HG03103 (cell line): ENCODE data around the gene ZMYND8.
"Not testable (repeated sequence)": the region's sequence is repeated elsewhere in the genome, so short reads cannot be mapped to it uniquely, and the experiment has no call there.

Source experiments
- ATAC-seq: cut with Tn5 transposase; IDR thresholded peaks from one replicate; pipeline ENCODE4 v1.9.1; 2021; ENCODE audit warnings: low read depth; ENCODE audit not compliant: unreplicated experiment

ZMYND8 gene

DNA sequence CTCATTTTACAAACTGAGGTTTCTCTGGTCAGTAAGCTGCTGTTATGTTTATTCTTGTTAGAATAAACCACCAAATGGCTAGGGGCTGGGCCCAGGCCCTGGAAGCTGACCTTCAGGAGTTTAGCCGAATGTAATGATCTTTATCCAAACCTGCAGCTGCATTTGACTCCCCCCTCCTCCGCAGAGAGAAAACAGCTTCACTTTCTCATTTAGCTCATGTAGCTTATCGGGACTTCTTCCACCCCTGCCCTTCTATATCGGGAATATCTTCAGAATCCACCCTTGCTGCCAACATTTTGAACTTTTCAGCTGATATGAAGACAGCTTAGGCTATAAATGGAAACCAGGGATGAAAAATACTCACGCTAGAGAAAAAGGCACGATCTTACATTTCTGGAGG is 102.6 kb downstream of the ZMYND8 start:
- no peak for ATAC-seq

DNA sequence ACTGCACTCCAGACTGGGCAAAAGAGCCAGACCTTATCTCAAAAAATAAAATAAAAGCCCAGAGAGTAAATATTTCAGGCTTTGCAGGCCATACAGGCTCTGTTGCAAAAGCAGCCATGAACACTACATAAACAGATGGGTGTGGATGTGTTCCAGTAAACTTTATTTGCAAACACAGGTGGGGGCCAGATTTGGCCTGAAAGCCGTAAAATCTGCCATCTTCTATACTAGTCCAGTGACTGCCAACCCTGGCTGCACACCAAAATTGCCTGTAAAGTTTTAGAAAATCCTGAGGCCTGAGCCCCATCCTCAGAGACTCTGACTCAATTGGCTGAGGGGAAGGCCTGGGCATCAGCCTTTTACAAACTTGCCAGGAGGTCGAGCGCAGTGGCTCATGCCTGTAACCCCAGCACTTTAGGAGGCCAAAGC is 103.6 kb downstream of the ZMYND8 start:
- ATAC-seq: no peak

DNA sequence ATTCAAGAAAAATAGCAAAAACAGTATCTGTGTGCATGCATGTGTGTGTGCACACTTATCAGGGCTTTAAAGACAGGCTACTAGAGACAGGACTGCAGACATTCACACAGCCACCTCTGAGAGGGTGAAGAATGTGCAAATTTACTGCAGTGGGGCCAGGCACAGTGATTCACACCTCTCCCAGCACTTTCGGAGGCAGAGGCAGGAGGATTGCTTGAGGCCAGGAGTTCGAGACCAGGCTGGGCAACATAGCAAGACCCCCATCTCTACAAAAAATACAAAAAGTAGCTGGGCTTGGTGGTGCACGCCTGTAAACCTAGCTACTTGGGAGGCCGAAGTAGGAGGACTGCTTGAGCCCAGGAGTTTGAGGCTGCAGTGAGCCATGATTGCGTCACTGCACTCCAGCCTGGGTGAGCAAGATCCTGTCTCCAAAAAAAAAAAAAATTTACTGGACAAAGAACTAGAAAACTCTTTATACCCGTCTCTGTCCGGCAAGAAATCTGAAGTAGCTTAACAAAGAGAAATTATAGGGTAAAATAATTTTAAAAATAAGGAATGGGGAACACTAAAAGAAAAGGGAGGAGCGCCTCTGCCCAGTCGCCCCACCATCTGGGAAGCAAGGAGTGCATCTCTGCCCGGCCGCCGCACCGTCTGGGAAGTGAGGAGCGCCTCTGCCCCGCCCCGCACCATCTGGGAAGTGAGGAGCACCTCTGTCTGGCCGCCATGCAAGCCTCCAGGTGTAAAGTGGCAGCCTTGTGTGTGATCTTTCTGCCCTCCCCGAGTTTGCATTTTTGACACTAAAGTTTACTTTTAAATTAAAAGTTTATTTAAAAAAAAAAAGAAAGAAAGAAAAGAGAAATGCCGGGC is 105.1 kb downstream of the ZMYND8 start:
- ATAC-seq: no peak

DNA sequence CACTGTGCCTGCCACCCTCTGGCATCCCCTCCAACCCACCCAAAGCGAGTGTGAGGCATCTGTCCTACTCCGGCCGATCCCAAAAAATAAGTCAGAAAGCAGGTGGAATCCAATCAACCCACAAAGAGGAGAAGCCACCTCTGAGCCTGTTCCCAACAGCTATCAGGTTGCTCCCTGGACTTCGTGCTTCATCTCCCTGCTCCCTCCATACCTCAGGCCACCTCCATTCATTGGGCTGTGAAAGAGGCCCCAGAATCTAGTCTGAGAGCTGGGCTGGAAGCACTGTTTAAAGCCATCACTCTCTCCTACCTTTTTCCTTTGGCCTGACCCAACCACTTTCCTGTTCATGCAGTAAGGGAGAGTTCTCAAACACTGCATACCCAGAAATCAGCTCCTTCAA is 106.1 kb downstream of the ZMYND8 start:
- ATAC-seq: no peak

DNA sequence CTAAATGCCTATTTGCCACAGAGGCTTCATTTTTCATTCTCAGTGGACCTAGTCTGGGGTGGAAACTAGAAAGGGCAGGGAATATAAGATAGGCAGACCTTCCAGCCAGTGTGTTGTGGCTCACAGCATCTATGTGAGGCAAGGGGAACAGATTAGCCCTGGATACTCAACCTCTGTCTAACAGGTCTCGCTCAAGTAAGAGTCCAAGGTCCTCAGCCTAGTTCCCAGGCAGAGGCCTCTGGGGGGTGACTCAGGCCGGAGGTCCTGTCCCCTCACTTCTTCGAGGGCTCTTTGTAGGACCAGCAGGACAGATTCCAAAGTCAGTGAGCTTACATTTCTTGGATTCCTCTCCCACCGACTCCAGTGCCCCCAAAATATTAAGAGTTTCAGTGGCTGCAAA is 106.6 kb downstream of the ZMYND8 start:
- ATAC-seq: no peak

GRCh38 chr20:47248448-47248966 is 108.0 kb downstream of the ZMYND8 start:
- no peak for ATAC-seq

- ATAC-seq: no peak
Measured at GRCh38 chr20:47247972-47248371, 108.5 kb downstream of the ZMYND8 start.

DNA sequence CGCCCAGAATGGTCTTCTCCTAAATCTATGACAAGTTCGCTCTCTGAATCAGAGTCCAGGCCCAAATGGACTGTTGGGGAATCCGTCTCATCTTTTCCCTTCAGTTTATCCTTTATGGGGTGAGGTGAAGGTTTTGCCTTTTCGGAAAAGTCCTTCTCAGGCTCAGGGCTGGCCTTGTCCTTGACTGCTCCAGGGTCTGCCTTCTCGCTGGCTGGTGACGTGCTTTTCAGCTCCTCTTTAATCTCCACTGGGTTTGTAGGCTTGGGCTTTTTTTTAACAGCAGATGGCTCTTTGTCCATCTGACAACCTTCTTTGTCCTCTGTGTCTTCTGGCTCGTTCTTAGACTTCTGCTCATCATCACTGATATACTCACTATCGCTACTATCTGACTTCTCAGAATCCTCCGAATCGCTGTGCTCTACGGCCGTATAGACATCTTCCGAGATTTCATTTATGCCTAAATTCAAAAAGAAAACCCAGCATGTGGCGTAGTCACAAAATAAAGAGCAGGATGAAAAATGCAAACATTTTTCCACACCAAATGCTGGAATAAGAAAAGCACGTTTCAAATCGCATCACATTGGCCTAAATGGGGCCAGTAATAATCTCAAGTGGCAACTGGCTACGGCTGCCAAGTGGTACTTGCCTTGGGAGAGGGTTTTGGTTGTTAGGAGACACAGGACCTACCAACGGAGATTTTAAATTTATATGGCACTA is 110.3 kb downstream of the ZMYND8 start:
- ATAC-seq: no peak

- not testable (repeated sequence) for ATAC-seq
Measured at GRCh38 chr20:47245166-47245565, 111.3 kb downstream of the ZMYND8 start.

- no peak for ATAC-seq
Measured at GRCh38 chr20:47244451-47244850, 112.0 kb downstream of the ZMYND8 start.

- no peak for ATAC-seq
Measured at GRCh38 chr20:47243532-47244305, 112.8 kb downstream of the ZMYND8 start.

- no peak for ATAC-seq
Measured at GRCh38 chr20:47243003-47243402, 113.5 kb downstream of the ZMYND8 start.

DNA sequence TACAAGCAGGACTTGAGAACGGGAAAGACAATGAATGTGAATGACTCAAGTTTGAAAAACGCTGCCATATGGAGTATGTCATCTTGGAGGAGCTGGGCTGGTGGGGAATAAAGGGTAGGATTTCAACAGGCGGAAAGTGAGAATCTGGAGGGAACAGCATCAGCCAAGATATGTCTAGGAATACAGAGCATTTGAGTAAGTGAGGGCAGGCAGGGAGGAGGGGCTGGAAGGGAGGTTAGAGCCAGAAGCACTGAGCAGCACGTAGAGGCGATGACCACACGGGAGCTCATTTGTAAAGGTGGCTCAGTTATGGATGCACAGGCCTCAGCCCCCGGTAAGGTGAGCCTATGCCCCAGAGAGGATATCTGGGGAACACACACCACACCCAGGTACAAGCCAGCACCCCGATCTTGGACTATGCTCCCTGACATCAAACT is 115.1 kb downstream of the ZMYND8 start:
- ATAC-seq: no peak

- ATAC-seq: not testable (repeated sequence)
Measured at GRCh38 chr20:47240096-47240495, 116.4 kb downstream of the ZMYND8 start.

- ATAC-seq: no peak
Measured at GRCh38 chr20:47239719-47240067, 116.8 kb downstream of the ZMYND8 start.

DNA sequence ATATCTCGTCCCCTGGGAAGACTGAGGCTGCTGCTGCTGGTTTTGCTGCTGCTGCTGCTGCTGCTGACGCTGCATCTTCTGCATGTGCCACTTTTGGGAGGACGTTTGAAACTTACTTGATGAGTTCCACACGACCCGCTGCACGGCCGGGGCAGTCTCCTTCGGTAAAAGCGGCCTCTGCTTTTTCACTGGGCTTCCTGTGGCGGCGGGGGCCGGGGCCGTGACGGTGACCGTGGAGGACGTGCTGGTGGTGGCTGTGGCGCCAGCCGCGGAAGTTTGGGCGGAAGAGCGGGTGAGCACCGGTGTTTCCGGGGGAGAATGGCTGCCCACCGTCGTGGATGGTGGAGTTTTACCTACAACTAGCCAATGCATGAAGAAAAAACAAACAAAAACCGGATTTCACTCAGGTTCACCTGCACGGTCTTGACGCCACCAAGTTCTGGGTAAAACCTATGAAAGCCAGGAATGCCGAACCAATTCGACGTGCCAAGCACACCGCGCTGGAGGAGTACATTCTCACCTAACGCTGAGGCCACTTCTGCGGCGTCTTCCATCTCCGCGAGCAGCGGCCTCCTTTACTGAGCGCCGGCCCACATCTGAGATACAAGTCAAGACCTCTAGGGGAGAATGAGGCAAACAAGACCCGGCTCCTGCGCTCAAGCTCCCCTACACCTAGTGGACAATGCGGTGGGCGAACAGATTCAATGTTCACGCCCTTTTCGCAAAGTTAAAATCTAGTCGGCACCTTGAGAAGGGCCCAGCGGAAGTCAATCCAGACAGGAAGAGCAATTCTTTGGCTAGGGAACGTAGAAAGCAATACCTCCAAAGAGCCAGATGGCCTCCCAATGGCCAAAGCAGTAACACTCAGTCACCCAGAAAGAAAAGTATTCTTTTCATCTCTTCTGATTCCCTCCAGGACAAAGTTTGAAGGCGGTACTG is 117.5 kb downstream of the ZMYND8 start:
- no peak for ATAC-seq

DNA sequence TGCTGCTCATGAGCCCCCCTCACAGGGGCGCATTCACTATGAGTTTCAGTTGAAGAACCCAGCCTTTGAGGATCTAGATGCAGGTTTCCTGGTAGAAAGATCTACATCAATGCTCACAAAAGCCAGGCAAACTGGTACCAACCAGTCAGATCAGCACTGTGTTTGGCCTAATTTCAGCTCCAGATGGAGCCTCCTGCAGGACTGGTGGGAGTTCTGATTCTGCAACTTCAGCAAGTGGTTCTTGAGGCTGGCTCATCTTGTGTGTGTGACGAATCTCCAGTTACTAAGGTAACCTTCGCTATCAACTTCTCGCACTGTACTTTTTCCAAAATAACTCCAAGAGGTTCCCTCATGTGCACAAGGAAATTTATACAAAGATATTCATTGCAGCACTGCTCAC is 118.8 kb downstream of the ZMYND8 start:
- ATAC-seq: no peak

DNA sequence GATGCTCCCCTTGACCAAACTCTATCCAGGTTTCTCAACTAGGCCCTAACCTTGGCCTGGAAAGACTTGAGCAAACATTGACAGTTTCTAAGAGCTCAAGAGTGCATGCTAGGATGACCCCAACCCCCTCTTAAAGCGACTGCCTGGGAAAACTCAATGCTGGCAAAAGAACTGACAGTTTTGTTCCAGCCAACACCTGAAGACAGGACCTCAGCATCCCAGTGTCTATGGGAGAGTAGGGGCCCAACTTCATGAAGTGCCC is 119.9 kb downstream of the ZMYND8 start:
- ATAC-seq: no peak

- ATAC-seq: no peak
Measured at GRCh38 chr20:47235853-47236638, 120.5 kb downstream of the ZMYND8 start.
